Vagina (tissue), 2 donors: ENCODE results near the gene ACBD5.
A peak's percentile ranks its signal among the peaks of the same experiment; 100 is the strongest.

ENCODE experiments used
- CTCF ChIP-seq, 3 experiments: fragments of 450-650 bp in 2 of 3; fragments of 200-600 bp in 1 of 3; sonication (generic) in 1 of 3; IDR thresholded peaks; one replicate each; pipeline ENCODE4 v1.5.1; 2017 to 2019; ENCODE audit warnings: antibody characterized with exemption in 3 of 3, mild to moderate bottlenecking in 2 of 3, moderate library complexity in 2 of 3
- POLR2A ChIP-seq, 2 donors: fragments of 450-650 bp; IDR thresholded peaks; one replicate each; pipeline ENCODE4 v1.6.1; 2017; ENCODE audit warnings: antibody characterized with exemption in 2 of 2, mild to moderate bottlenecking in 2 of 2, moderate library complexity in 2 of 2
- POLR2AphosphoS5 ChIP-seq, 2 donors: sonication (generic); formaldehyde crosslinking; IDR thresholded peaks; one replicate each; pipeline ENCODE4 v1.9.0; 2017; ENCODE audit warnings: antibody characterized with exemption in 2 of 2, mild to moderate bottlenecking in 2 of 2, low read depth in 1 of 2; ENCODE audit not compliant: insufficient read depth in 1 of 2

GRCh38 chr10:27241652-27242472, 1.3 kb upstream of the ACBD5 start:
- peak; percentile 45 to 86 for TF ChIP-seq POLR2A (IDR thresholded peaks at IDR 0.05)
- TF ChIP-seq POLR2AphosphoS5 (IDR thresholded peaks at IDR 0.05; ENCODE audit: insufficient read depth in 1 of 2, low read depth in 1 of 2) = peak; percentile 95 to 96
- TF ChIP-seq CTCF (IDR thresholded peaks at IDR 0.05) = peak in 1 of 3 experiments; percentile 58
